ENCODE data around the gene ADD1. TPM values are rescaled to one million over a fixed set of nuclear protein-coding genes. Genes with fewer than 3 reads are reported as not detected.

ADD1 gene
- total RNA-seq, 2 experiments from 2014 or later, result 153 TPM

- Mint-ChIP-seq H3K36me3 (ENCODE audit: low read depth) (peaks cover 96% of the 10 kb centered on the region), H3K27ac (no peak overlapping the region), H3K4me3 (no peak overlapping the region), H3K4me1 (ENCODE audit: low read depth) (no peaks in the 10 kb centered on the region), H3K9me3 (no peaks in the 10 kb centered on the region), H3K27me3 (no peaks in the 10 kb centered on the region)
- Histone ChIP-seq H3K36me3 (ENCODE audit: insufficient read depth, low read length) (peaks cover 90% of the 10 kb centered on the region), H3K4me1 (ENCODE audit: insufficient read depth, low read length) (peaks cover 12% of the 10 kb centered on the region), H3K9me3 (ENCODE audit: control insufficient read depth in 1 of 2, insufficient read depth in 1 of 2, low read length in 2 of 2) (no peaks in the 10 kb centered on the region), H3K27me3 (ENCODE audit: control insufficient read depth in 1 of 2, insufficient read depth in 2 of 2, low read length in 2 of 2) (no peaks in the 10 kb centered on the region), H3K27ac (ENCODE audit: low read depth in 1 of 2, low read length in 2 of 2) (no peak overlapping the region), H3K4me3 (ENCODE audit: low read length) (no peak overlapping the region)
- ChIA-PET CTCF (no interaction called here), POLR2A (interaction anchor here (1.8 kb wide), 1 partner anchor 16 kb away, joined by 5 read pairs; the partner anchor contains the start of genes GRK4 and NOP14)
- DNase-seq, result no peak
- TF ChIP-seq CTCF (IDR thresholded peaks at IDR 0.05), result no peak
- intact Hi-C loops (cut with DNase I, micrococcal nuclease), result no loop called here
- ATAC-seq (ENCODE audit: poor library complexity), result no peak
Observed at GRCh38 chr4:2946812-2947600, 103.4 kb downstream of the ADD1 start.

GRCh38 chr4:2947926-2948325 is 104.3 kb downstream of the ADD1 start:
- Mint-ChIP-seq H3K4me1 (ENCODE audit: low read depth) (no peaks in the 10 kb centered on the region), H3K9me3 (no peaks in the 10 kb centered on the region), H3K27ac (no peak overlapping the region), H3K36me3 (ENCODE audit: low read depth) (peaks cover 96% of the 10 kb centered on the region), H3K27me3 (no peaks in the 10 kb centered on the region), H3K4me3 (no peak overlapping the region)
- H3K27me3 ChIP-seq (ENCODE audit: control insufficient read depth in 1 of 2, insufficient read depth in 2 of 2, low read length in 2 of 2), result no peaks in the 10 kb centered on the region
- peaks cover 93% of the 10 kb centered on the region for H3K36me3 ChIP-seq (ENCODE audit: insufficient read depth, low read length)
- no peak overlapping the region for H3K4me3 ChIP-seq (ENCODE audit: low read length)
- intact Hi-C loops (cut with DNase I, micrococcal nuclease), result no loop called here
- no peak for TF ChIP-seq CTCF (IDR thresholded peaks at IDR 0.05)
- no peaks in the 10 kb centered on the region for H3K9me3 ChIP-seq (ENCODE audit: control insufficient read depth in 1 of 2, insufficient read depth in 1 of 2, low read length in 2 of 2)
- POLR2A ChIA-PET, result interaction anchor here (1.8 kb wide), 1 partner anchor 15 kb away, joined by 5 read pairs; the partner anchor contains the start of genes GRK4 and NOP14
- no peak for ATAC-seq (ENCODE audit: poor library complexity)
- CTCF ChIA-PET, result interaction anchor here (2.1 kb wide), 1 partner anchor 12 kb away, joined by 7 read pairs; no protein-coding TSS in a partner anchor
- DNase-seq, result no peak
- peaks cover 3% of the 10 kb centered on the region for H3K4me1 ChIP-seq (ENCODE audit: insufficient read depth, low read length)
- H3K27ac ChIP-seq (ENCODE audit: low read depth in 1 of 2, low read length in 2 of 2), result no peak overlapping the region

- ChIA-PET POLR2A (interaction anchor here (1.0 to 1.3 kb wide), 2 partner anchors 13 to 14 kb away, joined by 3 read pairs; no protein-coding TSS in a partner anchor), CTCF (interaction anchor here (2.1 kb wide), 1 partner anchor 13 kb away, joined by 7 read pairs; no protein-coding TSS in a partner anchor)
- Mint-ChIP-seq H3K4me1 (ENCODE audit: low read depth) (peaks cover 3% of the 10 kb centered on the region), H3K4me3 (no peak overlapping the region), H3K27ac (no peak overlapping the region), H3K27me3 (no peaks in the 10 kb centered on the region), H3K9me3 (no peaks in the 10 kb centered on the region), H3K36me3 (ENCODE audit: low read depth) (peaks cover 97% of the 10 kb centered on the region)
- H3K4me1 ChIP-seq (ENCODE audit: insufficient read depth, low read length), result no peaks in the 10 kb centered on the region
- H3K27me3 ChIP-seq (ENCODE audit: control insufficient read depth in 1 of 2, insufficient read depth in 2 of 2, low read length in 2 of 2), result no peaks in the 10 kb centered on the region
- peaks cover 94% of the 10 kb centered on the region for H3K36me3 ChIP-seq (ENCODE audit: insufficient read depth, low read length)
- peak in 1 of 14 experiments; percentile 33 for DNase-seq
- H3K4me3 ChIP-seq (ENCODE audit: low read length), result no peak overlapping the region
- ATAC-seq (ENCODE audit: poor library complexity), result peak; percentile 37
- no peaks in the 10 kb centered on the region for H3K9me3 ChIP-seq (ENCODE audit: control insufficient read depth in 1 of 2, insufficient read depth in 1 of 2, low read length in 2 of 2)
- TF ChIP-seq CTCF (IDR thresholded peaks at IDR 0.05), result peak; percentile 22
- intact Hi-C loops (cut with DNase I, micrococcal nuclease), result no loop called here
- no peak overlapping the region for H3K27ac ChIP-seq (ENCODE audit: low read depth in 1 of 2, low read length in 2 of 2)
Observed at GRCh38 chr4:2948895-2949781, 105.5 kb downstream of the ADD1 start.

Data from CD4-positive, alpha-beta T cell (primary cell).